Subcutaneous adipose tissue (tissue), 4 donors: Measurements from ENCODE around the gene ERC2. TPM values are rescaled to one million over a fixed set of nuclear protein-coding genes. Genes with fewer than 3 reads are reported as not detected.

Experiments used
- total RNA-seq, 4 donors: library from RNA; depleted of rRNA; stranded (reverse); fragments of >200 nt; gene quantifications; one replicate each; pipeline ENCODE4 v1.1.0, GENCODE V29; 2016
- TF ChIP-seq, protein P1 (sequence below): fragments of 450-650 bp; IDR thresholded peaks from one replicate; pipeline ENCODE4 v1.5.1; 2016; ENCODE audit warnings: low read depth, mild to moderate bottlenecking, control low read depth, antibody characterized with exemption, moderate library complexity

ERC2 gene
- total RNA-seq, 4 donors from 2014 or later = 1.1 TPM; not detected in 3

DNA sequence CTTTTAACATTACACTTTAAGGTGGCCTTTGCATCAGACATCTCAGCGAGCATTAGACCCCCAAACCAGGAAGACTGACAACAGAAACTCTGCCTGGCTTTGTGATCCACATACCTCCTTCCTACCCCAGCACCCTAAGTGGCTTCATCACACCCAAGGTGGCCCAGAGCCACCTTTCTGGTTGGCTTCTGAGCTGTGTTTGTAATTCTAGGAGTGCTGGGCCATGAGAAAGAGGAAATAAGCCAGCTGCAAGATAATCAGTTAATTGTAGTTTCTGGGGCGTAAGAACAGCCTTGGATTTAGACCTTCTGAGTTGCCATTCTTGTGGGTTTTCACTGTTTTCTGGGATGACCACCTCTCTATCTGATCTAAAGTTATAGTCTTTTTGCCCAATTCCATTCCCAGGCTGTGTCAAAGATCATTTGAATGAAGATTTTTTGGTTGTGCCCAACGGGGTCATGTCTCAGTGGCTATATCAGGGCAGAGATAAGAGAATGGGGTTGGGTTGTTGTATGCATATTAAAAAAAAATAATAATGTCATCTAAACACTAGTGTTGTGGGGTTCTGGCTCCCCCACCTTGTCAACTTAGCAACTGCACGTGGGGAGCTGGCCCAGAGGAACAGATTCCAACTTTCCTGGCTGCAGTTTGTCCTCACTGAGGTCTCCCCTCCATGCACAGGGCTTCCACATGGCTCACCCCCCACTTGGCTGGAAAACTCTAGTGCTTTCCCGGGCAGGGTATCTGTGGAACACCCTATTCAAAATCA lies 746.4 kb downstream of the ERC2 start:
- TF ChIP-seq, protein P1, sequence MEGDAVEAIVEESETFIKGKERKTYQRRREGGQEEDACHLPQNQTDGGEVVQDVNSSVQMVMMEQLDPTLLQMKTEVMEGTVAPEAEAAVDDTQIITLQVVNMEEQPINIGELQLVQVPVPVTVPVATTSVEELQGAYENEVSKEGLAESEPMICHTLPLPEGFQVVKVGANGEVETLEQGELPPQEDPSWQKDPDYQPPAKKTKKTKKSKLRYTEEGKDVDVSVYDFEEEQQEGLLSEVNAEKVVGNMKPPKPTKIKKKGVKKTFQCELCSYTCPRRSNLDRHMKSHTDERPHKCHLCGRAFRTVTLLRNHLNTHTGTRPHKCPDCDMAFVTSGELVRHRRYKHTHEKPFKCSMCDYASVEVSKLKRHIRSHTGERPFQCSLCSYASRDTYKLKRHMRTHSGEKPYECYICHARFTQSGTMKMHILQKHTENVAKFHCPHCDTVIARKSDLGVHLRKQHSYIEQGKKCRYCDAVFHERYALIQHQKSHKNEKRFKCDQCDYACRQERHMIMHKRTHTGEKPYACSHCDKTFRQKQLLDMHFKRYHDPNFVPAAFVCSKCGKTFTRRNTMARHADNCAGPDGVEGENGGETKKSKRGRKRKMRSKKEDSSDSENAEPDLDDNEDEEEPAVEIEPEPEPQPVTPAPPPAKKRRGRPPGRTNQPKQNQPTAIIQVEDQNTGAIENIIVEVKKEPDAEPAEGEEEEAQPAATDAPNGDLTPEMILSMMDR = no peak

DNA sequence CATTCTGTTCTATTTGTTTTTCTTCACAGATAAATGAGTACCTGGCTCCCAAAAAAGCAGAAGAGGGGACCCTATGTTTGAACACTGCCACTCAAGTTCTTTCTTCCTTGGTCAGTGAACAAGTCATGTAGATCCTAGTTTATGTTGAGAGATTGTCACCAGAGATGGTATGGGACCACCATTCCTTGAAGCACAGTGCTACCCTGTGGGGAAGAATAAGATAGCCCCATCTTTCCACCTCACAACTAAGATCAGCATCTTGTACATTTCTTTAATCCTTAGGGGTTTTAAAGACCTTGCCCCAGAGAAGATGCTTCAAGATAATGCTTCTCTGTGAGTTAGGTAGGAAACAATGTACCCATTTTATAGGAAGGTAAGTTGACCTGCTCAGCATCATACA lies 747.7 kb downstream of the ERC2 start:
- TF ChIP-seq, protein P1 = no peak

DNA sequence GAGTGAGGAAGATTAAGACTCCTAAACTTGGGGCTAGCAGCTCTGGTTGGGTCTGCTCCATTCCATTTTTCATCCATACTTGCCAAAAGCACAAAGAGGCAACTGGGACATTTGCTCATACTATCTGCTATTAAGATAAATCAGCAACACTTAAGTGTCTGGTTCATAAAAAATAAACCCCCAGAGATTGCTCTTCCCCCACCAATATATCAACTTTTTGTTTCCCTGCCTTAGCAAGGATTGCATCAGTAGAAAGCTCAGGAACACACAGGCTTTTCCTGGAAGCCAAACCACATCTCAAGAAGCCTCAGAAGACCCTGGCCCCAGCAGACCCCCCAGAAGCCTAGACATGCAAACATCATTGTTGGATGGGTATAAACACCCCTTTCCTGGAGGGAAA lies 748.8 kb downstream of the ERC2 start:
- TF ChIP-seq, protein P1 = no peak

DNA sequence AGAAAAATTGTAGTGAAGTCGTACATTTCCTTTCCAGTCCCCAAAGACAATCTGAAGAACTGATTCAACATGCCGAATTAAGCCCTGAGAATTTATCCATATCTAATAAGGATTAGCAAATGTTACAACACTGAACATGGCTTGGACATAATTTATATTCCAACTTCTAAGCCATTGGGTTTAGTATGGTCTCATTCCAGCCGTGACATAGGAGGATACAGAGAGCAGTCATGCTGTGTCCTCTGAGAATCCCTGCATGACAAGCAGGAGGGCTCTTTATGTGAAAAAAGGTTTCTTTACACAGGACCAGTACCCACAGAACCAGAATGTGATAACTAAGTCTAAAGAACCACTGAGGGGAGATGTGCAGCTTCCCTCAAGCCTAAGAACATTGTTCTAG lies 749.3 kb downstream of the ERC2 start:
- TF ChIP-seq, protein P1 = no peak

DNA sequence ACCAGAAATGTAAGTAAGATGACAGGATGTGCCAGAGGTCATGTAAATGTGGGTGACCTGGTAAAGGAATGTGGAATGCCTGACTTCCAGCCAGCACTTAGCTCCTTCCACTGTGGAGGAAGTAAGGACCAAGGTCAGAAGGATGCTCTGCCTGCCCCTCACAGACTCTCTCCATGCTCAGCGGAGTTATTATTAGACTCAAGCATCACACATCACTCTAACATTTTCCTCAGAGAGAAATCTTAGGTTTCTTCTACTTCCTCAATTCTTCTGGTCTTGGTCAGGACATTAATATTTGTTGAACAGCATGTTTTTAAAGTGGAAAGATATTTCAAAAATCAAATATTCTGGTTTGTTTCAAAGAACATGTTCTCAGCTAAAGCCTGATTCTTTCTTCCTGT lies 749.7 kb downstream of the ERC2 start:
- TF ChIP-seq, protein P1 = no peak

DNA sequence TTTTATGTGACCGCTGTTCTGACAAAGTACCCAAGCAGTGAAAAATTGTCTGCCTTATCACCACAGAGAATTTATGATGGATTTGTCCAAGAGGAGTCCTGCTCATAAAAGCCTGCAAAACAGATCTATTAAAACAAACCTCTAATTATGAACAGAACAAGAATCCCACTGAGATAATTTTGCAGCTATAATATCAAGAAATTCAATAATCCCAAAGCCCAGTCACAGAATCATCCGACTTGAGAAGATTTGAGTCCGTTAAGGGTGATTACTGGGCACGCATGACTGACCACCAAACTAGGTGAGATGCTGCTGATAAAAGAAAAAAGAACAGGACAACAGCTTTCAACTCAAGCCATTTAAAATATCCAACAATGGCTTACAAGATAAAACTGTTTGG lies 750.2 kb downstream of the ERC2 start:
- TF ChIP-seq, protein P1 = no peak

DNA sequence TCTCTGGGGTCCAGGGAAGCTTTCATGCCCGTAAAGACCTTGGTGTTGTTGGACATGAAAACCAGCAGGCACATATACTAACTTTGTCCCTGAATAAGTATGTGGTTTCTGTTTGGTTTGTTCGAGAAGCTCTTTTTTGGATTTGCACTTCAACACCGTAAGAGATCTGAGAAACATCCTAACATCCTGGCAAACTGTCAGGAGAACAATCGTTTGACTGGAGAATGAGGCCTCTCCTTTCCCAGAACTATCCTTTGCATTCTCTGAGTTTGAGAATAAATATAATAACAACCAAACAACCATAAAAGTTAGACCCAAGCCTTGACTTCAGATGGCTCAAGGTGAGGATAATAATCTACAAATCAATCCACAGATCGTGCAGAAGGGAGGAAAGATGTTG lies 750.8 kb downstream of the ERC2 start:
- TF ChIP-seq, protein P1 = no peak
